ENCODE measurements around the gene OXER1. TPM values are rescaled to one million over a fixed set of nuclear protein-coding genes. Genes with fewer than 3 reads are reported as not detected.

The OXER1 gene
- total and polyA plus RNA-seq, 2 experiments from 2014 or later = not detected

GRCh38 chr2:42767080-42767898 lies 3.4 kb upstream of the OXER1 start:
- no peaks in the 10 kb centered on the region for H3K9me2 ChIP-seq (ENCODE audit: insufficient read depth)
- H3K4me3 ChIP-seq = no peak overlapping the region
- no peaks in the 10 kb centered on the region for H3K36me3 ChIP-seq (ENCODE audit: low read depth)
- no peaks in the 10 kb centered on the region for H3K4me1 ChIP-seq (ENCODE audit: insufficient read depth)
- TF ChIP-seq EZH2 (IDR thresholded peaks at IDR 0.05; ENCODE audit: insufficient read depth, poor library complexity, severe bottlenecking) = no peak
- no peak for TF ChIP-seq EZH2phosphoT487 (IDR thresholded peaks at IDR 0.05; ENCODE audit: insufficient read depth, low read depth)
- 76 to 81% methylated on average over 15 to 16 of the region's 16 CpGs for WGBS, 2 experiments (ENCODE audit: low coverage in 1 of 2, low lambda C conversion rate in 2 of 2, missing lambda C conversion rate in 2 of 2)
- no peaks in the 10 kb centered on the region for H3K27me3 ChIP-seq (replicated peaks; ENCODE audit: insufficient read depth)
- in situ Hi-C loops (cut with MboI) = no loop called here
- no peaks in the 10 kb centered on the region for H3F3A ChIP-seq (ENCODE audit: insufficient read depth)
- no peak overlapping the region for H3K4me2 ChIP-seq (ENCODE audit: unreplicated experiment)
- H3K27ac ChIP-seq = no peak overlapping the region
- no peaks in the 10 kb centered on the region for H3K79me2 ChIP-seq (ENCODE audit: insufficient read depth)
- no peak overlapping the region for H2AFZ ChIP-seq
- no peak overlapping the region for H3K9ac ChIP-seq
- no peaks in the 10 kb centered on the region for H4K20me1 ChIP-seq (ENCODE audit: insufficient read depth)
- DNase-seq = no peak
- H3K9me3 ChIP-seq (ENCODE audit: low read depth) = no peaks in the 10 kb centered on the region

- WGBS, 2 experiments (ENCODE audit: low coverage in 1 of 2, low lambda C conversion rate in 2 of 2, missing lambda C conversion rate in 2 of 2) = 89 to 94% methylated on average over 9 of the region's 9 CpGs
- TF ChIP-seq EZH2phosphoT487 (IDR thresholded peaks at IDR 0.05; ENCODE audit: insufficient read depth, low read depth) = no peak
- no peak for TF ChIP-seq EZH2 (IDR thresholded peaks at IDR 0.05; ENCODE audit: insufficient read depth, poor library complexity, severe bottlenecking)
- no peak for DNase-seq
These were observed 1.8 kb upstream of the OXER1 start for GRCh38 chr2:42765686-42766085.

GRCh38 chr2:42764901-42765300 lies 966 bp upstream of the OXER1 start:
- no peak overlapping the region for H3K27ac ChIP-seq
- no peaks in the 10 kb centered on the region for H3K27me3 ChIP-seq (replicated peaks; ENCODE audit: insufficient read depth)
- no peaks in the 10 kb centered on the region for H3K9me2 ChIP-seq (ENCODE audit: insufficient read depth)
- no peaks in the 10 kb centered on the region for H3K79me2 ChIP-seq (ENCODE audit: insufficient read depth)
- no peaks in the 10 kb centered on the region for H3K9me3 ChIP-seq (ENCODE audit: low read depth)
- in situ Hi-C loops (cut with MboI) = no loop called here
- no peaks in the 10 kb centered on the region for H3K4me1 ChIP-seq (ENCODE audit: insufficient read depth)
- no peaks in the 10 kb centered on the region for H3K36me3 ChIP-seq (ENCODE audit: low read depth)
- H3K9ac ChIP-seq = no peak overlapping the region
- no peak for DNase-seq
- TF ChIP-seq EZH2 (IDR thresholded peaks at IDR 0.05; ENCODE audit: insufficient read depth, poor library complexity, severe bottlenecking) (no peak), EZH2phosphoT487 (IDR thresholded peaks at IDR 0.05; ENCODE audit: insufficient read depth, low read depth) (no peak)
- 81 to 88% methylated on average over 2 of the region's 2 CpGs for WGBS, 2 experiments (ENCODE audit: low coverage in 1 of 2, low lambda C conversion rate in 2 of 2, missing lambda C conversion rate in 2 of 2)
- H2AFZ ChIP-seq = no peak overlapping the region
- no peaks in the 10 kb centered on the region for H4K20me1 ChIP-seq (ENCODE audit: insufficient read depth)
- H3K4me2 ChIP-seq (ENCODE audit: unreplicated experiment) = no peak overlapping the region
- H3K4me3 ChIP-seq = no peak overlapping the region
- no peaks in the 10 kb centered on the region for H3F3A ChIP-seq (ENCODE audit: insufficient read depth)

More at GRCh38 chr2:42765686-42766085, 1.8 kb upstream of the OXER1 start:
- Histone ChIP-seq H3K9ac (no peak overlapping the region), H3K9me3 (ENCODE audit: low read depth) (no peaks in the 10 kb centered on the region), H3K27me3 (replicated peaks; ENCODE audit: insufficient read depth) (no peaks in the 10 kb centered on the region), H3F3A (ENCODE audit: insufficient read depth) (no peaks in the 10 kb centered on the region), H3K4me1 (ENCODE audit: insufficient read depth) (no peaks in the 10 kb centered on the region), H3K4me2 (ENCODE audit: unreplicated experiment) (no peak overlapping the region), H3K36me3 (ENCODE audit: low read depth) (no peaks in the 10 kb centered on the region), H4K20me1 (ENCODE audit: insufficient read depth) (no peaks in the 10 kb centered on the region), H3K27ac (no peak overlapping the region), H3K79me2 (ENCODE audit: insufficient read depth) (no peaks in the 10 kb centered on the region), H2AFZ (no peak overlapping the region), H3K9me2 (ENCODE audit: insufficient read depth) (no peaks in the 10 kb centered on the region), H3K4me3 (no peak overlapping the region)
- in situ Hi-C loops (cut with MboI) = no loop called here

- H3K4me3 ChIP-seq = no peak overlapping the region
- H3K27ac ChIP-seq = no peak overlapping the region
- H3K27me3 ChIP-seq (replicated peaks; ENCODE audit: insufficient read depth) = no peaks in the 10 kb centered on the region
- H3K79me2 ChIP-seq (ENCODE audit: insufficient read depth) = no peaks in the 10 kb centered on the region
- H3K36me3 ChIP-seq (ENCODE audit: low read depth) = no peaks in the 10 kb centered on the region
- H3F3A ChIP-seq (ENCODE audit: insufficient read depth) = no peaks in the 10 kb centered on the region
- in situ Hi-C loops (cut with MboI) = no loop called here
- H3K4me2 ChIP-seq (ENCODE audit: unreplicated experiment) = no peak overlapping the region
- H3K9ac ChIP-seq = no peak overlapping the region
- H3K9me2 ChIP-seq (ENCODE audit: insufficient read depth) = no peaks in the 10 kb centered on the region
- TF ChIP-seq EZH2phosphoT487 (IDR thresholded peaks at IDR 0.05; ENCODE audit: insufficient read depth, low read depth) (no peak), EZH2 (IDR thresholded peaks at IDR 0.05; ENCODE audit: insufficient read depth, poor library complexity, severe bottlenecking) (no peak)
- no peaks in the 10 kb centered on the region for H3K4me1 ChIP-seq (ENCODE audit: insufficient read depth)
- H3K9me3 ChIP-seq (ENCODE audit: low read depth) = no peaks in the 10 kb centered on the region
- WGBS, 2 experiments (ENCODE audit: low coverage in 1 of 2, low lambda C conversion rate in 2 of 2, missing lambda C conversion rate in 2 of 2) = 92% methylated on average over 42 to 45 of the region's 45 CpGs
- no peak overlapping the region for H2AFZ ChIP-seq
- H4K20me1 ChIP-seq (ENCODE audit: insufficient read depth) = no peaks in the 10 kb centered on the region
- DNase-seq = no peak
These were observed 821 bp downstream of the OXER1 start for GRCh38 chr2:42762823-42763804.

Data from GM23248 (cell line).